Stimulated activated CD8-positive, alpha-beta memory T cell treated with anti-CD3 and anti-CD28 coated beads, Interleukin-12 subunit alpha, Interleukin-12 subunit beta, amount 100 ng/mL, for 1 hour (primary cell): Measurements from ENCODE around the gene CCDC28A.

Experiments
- DNase-seq: peaks from one replicate; pipeline ENCODE4 v3.0.0-alpha.2; 2020; ENCODE audit warnings: low read depth

The CCDC28A gene

GRCh38 chr6:138795809-138796603, 22.4 kb downstream of the CCDC28A start, which contains the start of gene ECT2L:
Gene ECT2L (plus strand): TSS chr6:138796087. CDS start chr6:138813275, 17,188 bp downstream.
- no peak for DNase-seq

- no peak for DNase-seq
Measured at GRCh38 chr6:138796771-138797170, 23.2 kb downstream of the CCDC28A start.

- no peak for DNase-seq
Measured at GRCh38 chr6:138797806-138798446, 24.4 kb downstream of the CCDC28A start.

DNA sequence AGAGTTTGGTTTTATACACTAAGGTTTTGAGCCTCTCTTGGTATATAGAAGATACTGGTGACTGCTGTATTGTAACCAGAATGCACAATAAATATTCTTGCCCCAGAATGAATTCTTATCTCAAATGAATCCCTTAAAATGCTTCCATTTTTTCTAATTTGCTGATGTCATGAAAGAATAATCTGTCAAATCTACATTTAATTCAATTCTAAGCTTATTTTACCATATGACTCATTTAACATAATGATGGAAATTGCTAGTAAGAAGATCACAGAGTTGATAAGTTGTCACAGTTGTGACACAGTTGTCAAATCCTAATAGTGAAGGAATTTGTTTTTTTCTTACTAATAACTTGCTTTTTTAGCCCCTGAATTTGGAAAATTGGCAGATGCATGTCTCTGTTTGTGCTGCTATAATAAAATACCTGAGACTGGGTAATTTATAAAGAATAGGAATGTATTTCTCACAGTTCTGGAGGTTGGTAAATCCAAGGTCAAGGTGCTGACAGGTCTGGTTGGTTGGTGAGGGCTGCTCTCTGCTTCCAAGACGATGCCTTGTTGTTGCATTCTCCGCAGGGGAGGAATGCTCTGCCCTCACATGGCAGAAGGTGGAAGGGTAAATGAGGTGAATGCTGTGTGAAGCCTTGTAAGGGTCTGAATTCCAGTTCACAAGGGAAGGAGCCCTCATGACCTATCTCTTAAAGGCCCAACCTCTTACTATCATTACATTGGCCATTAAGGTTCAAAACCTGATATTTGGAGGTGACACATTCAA, 27.0 kb downstream of the CCDC28A start:
- no peak for DNase-seq

- DNase-seq, result no peak
Measured at GRCh38 chr6:138803331-138803730, 29.8 kb downstream of the CCDC28A start.

DNA sequence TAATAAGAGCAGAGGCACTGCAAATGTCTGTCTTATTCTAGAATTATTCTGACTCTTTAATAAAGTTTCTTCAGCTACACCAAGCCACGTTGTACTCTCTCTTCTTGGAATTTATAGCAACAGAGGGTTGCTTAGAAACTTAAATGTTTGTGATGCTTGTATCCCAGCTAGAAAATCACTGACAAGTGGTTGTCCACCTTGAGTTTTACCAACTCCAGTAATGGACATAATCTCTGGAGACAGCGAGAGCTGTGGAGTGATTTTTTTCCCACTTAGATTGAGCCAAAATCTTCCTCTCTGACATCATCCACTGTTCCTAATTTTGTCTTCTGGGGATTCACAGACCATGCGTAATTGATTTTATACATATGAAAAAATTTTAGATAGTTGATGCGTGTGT, 30.3 kb downstream of the CCDC28A start:
- no peak for DNase-seq

DNA sequence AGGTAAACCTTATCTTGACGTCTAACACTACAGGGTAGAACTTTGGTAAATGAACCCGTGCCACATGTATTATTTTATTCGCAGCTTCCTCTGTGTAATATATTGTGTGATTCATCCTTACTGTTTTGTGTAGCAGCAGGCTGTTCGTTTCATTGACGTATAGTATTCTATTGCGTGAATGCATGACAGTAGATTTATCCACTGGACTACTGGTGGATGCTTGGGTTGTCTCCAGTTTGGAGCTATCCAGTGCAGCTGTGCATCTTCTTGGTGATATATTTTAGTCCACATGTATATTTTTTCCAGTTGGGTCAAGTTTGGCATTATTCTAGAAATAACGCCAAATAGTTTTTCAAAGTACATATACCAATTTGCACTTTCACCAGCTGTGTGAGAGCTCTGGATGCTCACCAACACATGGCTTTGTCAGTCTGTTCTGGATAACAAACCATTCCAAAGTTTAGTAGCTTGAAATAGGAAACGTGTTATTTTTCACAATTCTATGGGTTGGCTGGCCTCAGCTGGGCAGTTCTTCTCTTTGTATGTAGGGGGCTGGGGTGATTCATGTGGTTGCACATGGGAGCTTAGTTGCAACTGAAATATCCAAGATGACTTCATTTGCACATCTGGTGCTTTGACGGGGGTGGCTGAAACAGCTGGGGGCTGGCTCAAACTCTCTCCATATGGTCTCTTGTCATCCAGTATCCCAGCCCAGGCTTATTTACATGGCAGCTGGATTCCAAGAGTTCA, 31.6 kb downstream of the CCDC28A start:
- no peak for DNase-seq

DNA sequence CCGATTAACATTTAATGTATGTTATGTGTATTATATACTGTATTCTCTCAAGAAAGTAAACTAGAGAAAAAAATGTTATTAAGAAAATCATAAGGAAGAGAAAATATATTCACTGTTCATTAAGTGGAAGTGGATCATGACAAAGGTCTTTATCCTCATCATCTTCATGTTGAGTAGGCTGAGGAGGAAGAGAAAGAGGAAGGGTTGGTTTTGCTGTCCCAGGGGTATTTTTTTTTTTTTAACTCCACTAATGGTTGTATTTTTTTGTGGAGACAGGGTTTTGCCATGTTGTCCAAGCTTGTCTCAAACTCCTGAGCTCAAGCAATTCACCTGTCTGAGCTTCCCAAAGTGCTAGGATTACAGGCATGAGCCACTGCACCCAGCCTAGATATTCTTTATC, 33.3 kb downstream of the CCDC28A start:
- no peak for DNase-seq

- DNase-seq, result no peak
Measured at GRCh38 chr6:138809677-138810076, 36.1 kb downstream of the CCDC28A start.

- no peak for DNase-seq
Measured at GRCh38 chr6:138811866-138812265, 38.3 kb downstream of the CCDC28A start.

GRCh38 chr6:138814179-138814834, 40.7 kb downstream of the CCDC28A start:
- DNase-seq, result no peak

GRCh38 chr6:138815221-138815620, 41.7 kb downstream of the CCDC28A start:
- no peak for DNase-seq

DNA sequence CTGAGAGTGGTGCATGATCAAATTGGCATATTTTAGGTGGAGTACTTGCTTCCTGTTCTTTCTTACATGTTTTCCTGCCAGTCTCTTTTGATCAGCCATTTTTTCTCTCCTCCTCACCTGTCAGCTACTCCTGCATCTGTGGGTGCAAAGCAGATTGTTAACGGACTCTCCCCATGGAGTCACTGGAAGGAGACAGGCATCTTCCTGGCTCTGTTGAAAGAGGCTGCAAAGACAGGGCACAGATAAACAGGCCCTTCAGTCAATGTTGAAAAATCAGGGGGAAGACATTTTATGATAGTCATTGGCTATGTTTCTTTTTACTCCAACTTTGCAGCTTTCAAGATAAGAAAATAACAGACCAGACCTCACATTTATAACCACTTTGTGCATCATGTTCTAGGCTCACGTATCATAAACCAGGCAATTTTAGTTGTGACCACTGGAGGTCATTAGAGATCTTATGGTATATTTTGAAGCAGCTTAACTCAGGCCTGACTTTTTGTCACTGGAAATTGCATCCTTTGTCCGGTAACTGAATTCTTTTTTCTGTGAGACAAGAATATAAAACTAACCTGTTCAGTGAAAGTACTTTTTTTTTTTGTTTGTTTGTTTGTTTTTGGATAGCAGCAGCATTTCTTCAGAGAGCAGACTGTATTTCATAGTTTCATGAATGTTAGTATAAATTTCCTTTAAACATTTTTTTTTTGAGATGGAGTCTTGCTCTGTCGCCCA, 42.4 kb downstream of the CCDC28A start:
- DNase-seq, result no peak

DNA sequence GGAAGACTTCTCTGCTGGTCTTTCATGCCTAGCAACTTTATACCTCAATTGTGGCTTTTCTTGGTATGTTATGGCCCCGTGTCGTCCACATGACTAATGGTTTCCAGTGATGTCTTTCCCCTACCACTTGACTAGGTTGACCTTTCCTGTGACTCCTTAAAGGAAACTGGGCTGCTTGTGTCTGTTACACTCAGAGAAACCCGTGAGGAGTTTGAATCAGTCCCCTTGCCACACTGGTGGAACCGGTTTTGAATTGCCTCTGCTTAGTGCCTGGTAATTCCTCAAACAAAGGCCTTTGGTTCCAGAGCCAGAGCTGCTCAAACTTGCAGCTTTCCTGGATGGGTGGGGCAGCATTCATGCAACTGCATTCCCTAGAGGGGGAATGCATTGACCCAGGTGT, 44.2 kb downstream of the CCDC28A start:
- DNase-seq, result no peak

- DNase-seq, result no peak
Measured at GRCh38 chr6:138818496-138819194, 45.1 kb downstream of the CCDC28A start.

GRCh38 chr6:138821519-138821918, 48.0 kb downstream of the CCDC28A start:
- DNase-seq, result no peak

DNA sequence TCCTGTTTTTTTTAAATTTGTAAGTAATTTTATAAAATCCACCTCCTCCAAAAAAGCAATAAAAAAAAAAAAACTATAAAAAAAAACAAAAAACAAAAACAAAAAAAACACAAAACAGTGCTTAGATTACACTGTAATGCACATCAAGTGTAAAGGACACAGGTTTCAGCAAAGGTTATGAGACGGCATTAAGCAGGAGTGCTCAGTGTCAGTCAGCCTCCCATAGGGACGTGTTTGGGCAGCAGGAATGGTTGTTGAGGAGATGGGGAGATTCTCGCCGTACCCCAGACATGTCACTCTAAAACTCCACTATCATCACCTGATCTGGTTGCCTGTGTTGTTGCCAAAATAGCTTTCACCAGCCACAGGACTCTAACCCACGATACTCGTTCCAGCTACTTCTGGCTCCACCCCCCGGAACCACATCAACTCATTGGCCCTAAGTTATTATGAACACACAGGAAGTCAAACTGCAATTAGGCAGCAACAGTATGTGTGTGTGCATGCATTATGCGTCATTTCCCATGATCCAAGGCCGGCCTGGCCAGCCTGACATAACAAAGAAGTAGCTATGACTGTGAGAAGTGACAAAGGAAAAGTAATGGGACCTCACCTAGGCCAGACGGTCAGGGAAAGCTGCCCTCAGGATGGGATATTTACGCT, 51.0 kb downstream of the CCDC28A start:
- no peak for DNase-seq

DNA sequence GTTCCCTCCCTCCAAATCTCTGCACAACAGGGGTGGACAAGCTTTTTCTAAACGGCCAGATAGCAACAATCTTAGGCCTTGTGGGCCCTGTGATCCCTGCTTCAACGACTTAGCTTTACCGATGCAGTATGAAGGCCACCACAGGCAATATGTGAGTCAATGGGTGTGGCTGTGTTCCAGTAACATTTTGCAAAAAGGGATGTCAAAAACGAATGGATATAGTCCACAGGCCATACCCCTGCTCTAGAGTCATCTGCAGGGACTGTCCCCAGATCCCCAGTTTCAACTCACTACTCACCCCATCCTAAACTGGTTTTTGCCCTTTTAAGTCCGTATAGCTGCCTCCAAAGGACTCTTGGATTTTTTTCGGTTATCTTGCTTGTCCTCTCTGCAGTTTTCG, 56.7 kb downstream of the CCDC28A start:
- DNase-seq, result no peak

- DNase-seq, result no peak
Measured at GRCh38 chr6:138832182-138832581, 58.6 kb downstream of the CCDC28A start.
